GM19025 (cell line): ENCODE measurements around the gene ZNF117.
"Not testable (repeated sequence)": the region's sequence is repeated elsewhere in the genome, so short reads cannot be mapped to it uniquely, and the experiment has no call there.

Source experiments
- ATAC-seq: cut with Tn5 transposase; IDR thresholded peaks from one replicate; pipeline ENCODE4 v1.9.1; 2021; ENCODE audit warnings: mild to moderate bottlenecking, low read depth, moderate library complexity; ENCODE audit not compliant: unreplicated experiment

The ZNF117 gene

GRCh38 chr7:64928252-64929187 lies 62.3 kb downstream of the ZNF117 start:
- not testable (repeated sequence) for ATAC-seq
